ENCODE measurements around the gene BOK.

DNA sequence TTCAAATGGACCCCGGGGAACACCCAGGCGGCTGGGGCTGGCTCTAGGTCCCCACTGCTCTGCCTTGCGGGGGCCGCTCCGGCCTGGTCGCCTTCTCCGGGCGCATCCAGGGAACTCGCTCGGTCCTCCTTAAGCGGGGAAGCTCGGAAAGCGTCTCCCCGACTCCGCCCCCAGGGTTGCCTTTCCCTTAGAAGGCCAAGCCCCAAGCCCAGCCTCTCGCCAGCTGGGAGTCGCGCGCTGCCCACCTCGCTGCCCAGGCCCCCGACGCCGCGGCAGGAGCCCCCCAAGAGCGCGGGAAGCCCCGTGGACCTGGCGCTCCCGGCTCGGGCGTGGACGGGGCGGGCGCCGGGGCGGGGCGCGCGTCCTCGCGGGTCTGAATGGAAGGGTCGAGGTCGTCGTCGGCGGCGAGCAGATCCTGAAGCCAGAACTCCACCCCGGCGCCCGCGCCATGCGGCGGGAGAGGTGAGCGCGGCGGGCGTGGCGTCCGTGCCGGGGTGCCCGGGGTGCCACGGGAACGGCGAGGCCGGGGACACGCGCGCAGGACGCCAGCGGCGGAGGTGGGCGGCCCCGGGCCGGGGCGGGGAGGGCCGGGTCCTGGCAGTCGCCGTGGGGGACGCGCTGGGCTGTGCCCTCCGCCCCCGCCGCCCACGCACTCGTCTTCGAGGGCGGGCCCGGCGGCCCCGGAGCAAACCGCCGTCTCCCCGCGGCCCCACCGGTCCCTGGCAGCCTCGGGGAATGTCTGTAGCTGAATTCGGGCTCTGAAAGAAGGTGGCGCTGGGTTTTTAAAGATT lies at the start of gene BOK:
- TF ChIP-seq, protein P1, sequence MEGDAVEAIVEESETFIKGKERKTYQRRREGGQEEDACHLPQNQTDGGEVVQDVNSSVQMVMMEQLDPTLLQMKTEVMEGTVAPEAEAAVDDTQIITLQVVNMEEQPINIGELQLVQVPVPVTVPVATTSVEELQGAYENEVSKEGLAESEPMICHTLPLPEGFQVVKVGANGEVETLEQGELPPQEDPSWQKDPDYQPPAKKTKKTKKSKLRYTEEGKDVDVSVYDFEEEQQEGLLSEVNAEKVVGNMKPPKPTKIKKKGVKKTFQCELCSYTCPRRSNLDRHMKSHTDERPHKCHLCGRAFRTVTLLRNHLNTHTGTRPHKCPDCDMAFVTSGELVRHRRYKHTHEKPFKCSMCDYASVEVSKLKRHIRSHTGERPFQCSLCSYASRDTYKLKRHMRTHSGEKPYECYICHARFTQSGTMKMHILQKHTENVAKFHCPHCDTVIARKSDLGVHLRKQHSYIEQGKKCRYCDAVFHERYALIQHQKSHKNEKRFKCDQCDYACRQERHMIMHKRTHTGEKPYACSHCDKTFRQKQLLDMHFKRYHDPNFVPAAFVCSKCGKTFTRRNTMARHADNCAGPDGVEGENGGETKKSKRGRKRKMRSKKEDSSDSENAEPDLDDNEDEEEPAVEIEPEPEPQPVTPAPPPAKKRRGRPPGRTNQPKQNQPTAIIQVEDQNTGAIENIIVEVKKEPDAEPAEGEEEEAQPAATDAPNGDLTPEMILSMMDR (conservative IDR thresholded peaks at IDR 0.05; ENCODE audit: low read depth, low read length), result no peak
- TF ChIP-seq POLR2A (IDR thresholded peaks at IDR 0.05; ENCODE audit: low read depth, low read length) (no peak), RAD21 (IDR thresholded peaks at IDR 0.05; ENCODE audit: low read length) (no peak)
